GM12872 (cell line): ENCODE measurements around the gene NOXA1.

ENCODE experiments used
- TF ChIP-seq, protein P1 (sequence below): IDR thresholded peaks from 3 replicates; pipeline ENCODE4 v1.5.1; 2011; ENCODE audit warnings: low read depth, mild to moderate bottlenecking, low read length, moderate library complexity; ENCODE audit not compliant: insufficient read depth

Gene NOXA1

DNA sequence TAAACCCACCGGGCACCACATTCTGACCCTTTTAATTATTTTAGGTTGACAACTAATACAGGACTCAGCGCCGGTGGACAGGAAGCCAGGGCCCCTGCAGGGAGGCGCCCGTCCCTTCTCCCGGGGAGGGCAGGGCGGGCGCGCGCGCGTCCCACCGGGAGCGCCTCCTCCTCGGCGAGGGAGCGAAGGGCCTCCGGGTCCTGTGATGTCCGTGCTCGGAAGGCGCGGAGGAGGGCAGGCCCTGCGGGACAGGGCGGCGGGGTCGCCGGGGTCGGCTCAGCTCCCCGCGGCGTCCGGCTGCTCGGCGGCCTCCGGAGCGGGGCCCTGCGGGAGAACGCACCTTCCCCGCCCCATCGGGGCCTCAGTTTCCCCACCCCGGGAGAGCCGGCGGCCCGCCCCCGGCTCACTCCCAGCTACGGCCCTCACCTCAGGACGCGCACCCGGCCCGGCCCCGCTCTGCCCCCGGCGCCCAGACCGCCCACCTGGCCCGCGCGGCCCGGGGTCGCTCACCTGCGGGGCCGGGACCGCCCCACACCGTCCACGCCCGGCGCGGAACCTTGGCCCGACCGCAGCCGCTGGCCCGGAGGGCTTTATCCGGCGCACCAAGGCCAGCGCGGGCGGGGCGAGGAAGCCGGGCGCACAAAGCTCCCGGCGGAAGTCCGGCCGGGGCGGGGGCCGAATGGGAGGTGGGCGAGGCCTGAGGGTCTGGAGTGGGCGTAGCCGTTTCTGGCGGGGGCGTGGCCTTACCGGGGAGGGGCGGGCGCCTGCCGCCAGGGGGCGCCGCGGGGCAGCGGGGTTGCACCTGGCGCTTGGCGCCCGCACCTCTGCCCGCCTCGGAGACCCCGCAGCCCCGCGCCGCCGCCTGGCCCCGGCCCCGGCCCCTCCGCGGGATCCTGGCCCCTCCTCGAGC is at the start of gene NOXA1, which contains the start of gene EXD3:
TSS of gene NOXA1 (plus strand) at position 790 of the 910 bp plus-strand sequence. CDS start 137 bp downstream, outside the sequence.
TSS of gene EXD3 (minus strand) at position 559 of the 910 bp plus-strand sequence. CDS start 27,805 bp downstream, outside the sequence.
- TF ChIP-seq, protein P1, sequence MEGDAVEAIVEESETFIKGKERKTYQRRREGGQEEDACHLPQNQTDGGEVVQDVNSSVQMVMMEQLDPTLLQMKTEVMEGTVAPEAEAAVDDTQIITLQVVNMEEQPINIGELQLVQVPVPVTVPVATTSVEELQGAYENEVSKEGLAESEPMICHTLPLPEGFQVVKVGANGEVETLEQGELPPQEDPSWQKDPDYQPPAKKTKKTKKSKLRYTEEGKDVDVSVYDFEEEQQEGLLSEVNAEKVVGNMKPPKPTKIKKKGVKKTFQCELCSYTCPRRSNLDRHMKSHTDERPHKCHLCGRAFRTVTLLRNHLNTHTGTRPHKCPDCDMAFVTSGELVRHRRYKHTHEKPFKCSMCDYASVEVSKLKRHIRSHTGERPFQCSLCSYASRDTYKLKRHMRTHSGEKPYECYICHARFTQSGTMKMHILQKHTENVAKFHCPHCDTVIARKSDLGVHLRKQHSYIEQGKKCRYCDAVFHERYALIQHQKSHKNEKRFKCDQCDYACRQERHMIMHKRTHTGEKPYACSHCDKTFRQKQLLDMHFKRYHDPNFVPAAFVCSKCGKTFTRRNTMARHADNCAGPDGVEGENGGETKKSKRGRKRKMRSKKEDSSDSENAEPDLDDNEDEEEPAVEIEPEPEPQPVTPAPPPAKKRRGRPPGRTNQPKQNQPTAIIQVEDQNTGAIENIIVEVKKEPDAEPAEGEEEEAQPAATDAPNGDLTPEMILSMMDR = peak; percentile 71

- TF ChIP-seq, protein P1 = no peak
These were observed 49.6 kb upstream of the NOXA1 start for GRCh38 chr9:137373611-137373980.

GRCh38 chr9:137374131-137374845 is 48.9 kb upstream of the NOXA1 start:
- TF ChIP-seq, protein P1 = no peak

- TF ChIP-seq, protein P1 = no peak
These were observed 47.7 kb upstream of the NOXA1 start for GRCh38 chr9:137375321-137376058.

DNA sequence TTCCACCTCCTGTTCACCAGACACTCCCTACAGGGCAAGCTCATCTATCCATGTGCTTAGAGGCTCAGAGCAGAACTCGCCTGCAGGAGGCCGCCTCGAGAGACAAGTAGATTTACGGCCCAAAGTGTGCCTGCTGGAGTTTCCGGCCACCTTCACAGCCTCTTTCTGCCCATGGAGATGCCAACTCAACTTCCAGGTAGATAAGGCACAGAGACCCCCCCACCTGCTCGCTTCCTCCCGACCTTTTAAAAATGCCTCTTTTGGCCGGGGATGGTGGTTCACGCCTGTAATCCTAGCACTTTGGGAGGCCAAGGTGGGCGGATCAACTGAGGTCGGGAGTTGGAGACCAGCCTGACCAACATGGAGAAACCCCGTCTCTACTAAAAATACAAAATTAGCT is 46.8 kb upstream of the NOXA1 start:
- TF ChIP-seq, protein P1 = no peak

GRCh38 chr9:137379761-137380161 is 43.4 kb upstream of the NOXA1 start:
- TF ChIP-seq, protein P1 = no peak

- TF ChIP-seq, protein P1 = no peak
These were observed 43.0 kb upstream of the NOXA1 start for GRCh38 chr9:137380171-137380570.
